ENCODE data around the gene PSPC1.
"Not testable (repeated sequence)": the region's sequence is repeated elsewhere in the genome, so short reads cannot be mapped to it uniquely, and the experiment has no call there.

PSPC1 gene

DNA sequence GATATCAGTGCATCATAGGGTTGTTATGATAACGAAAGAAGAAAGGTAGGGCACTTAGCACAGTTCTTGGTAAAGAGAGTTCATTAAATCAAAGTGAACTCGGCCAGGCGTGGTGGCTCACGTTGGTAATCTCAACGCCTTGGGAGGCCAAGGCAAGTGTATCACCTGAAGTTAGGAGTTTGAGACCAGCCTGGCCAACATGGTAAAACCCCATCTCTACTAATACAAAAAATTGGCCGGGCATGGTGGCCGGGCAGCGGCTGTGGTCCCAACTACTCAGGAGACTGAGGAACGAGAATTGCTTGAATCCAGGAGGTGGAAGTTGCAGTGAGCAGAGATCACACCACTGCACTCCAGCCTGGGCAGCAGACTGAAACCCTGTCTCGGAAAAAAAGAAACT lies 19.1 kb downstream of the PSPC1 start:
- DNase-seq (ENCODE audit: low read depth in 2 of 2) = no peak

- no peak for DNase-seq (ENCODE audit: low read depth in 2 of 2)
Measured at GRCh38 chr13:19759669-19760068, 23.1 kb downstream of the PSPC1 start.

DNA sequence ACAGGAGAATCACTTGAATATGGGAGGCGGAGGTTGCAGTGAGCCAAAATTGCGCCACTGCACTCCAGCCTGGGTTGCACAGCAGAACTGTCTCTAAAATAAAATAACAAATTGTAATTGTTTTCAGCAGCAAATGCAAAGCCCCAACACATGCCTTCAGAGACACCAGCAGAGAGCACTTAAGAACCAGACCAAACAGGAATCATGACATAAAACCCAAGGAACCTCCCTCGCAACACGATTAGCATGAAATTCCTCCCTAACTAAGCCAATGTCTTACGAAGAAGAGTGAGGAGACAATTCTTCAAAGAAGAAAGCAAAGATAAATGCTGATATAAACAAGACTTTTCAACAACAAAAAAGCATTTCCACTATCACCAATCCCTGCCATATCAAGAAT lies 40.1 kb downstream of the PSPC1 start:
- DNase-seq (ENCODE audit: low read depth in 2 of 2) = no peak

DNA sequence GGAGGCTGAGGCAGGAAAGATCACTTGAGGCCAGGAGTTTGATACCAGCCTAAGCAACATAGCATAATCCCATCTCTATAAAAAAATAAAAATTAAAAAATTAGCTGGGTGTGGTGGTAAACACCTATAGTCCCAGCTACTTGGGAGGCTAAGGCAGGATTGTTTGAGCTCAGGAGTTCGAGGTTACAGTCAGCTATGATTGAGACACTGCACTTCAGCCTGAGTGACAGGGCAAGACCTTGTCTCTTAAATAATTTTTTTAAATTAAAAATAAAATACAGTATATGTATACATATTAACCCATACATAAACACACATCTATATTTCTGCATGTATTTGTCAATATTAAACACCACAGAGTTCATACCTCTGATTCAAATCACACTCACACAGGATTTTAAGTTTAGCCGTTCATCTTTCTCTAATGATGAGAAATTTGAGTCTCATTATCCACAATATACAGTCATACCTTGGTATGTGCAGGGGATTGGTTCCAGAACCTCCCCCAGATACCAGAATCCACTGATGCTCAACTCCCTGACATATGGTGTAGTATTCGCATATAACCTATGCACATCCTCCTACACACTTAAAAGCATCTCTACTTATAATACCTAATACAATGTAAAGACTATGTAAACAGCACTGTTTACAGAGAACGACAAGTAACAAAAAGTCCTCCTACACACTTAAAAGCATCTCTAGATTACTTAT lies 44.7 kb downstream of the PSPC1 start:
- DNase-seq (ENCODE audit: low read depth in 2 of 2) = no peak

- DNase-seq (ENCODE audit: low read depth in 2 of 2) = no peak
Measured at GRCh38 chr13:19726611-19727010, 56.1 kb downstream of the PSPC1 start.

DNA sequence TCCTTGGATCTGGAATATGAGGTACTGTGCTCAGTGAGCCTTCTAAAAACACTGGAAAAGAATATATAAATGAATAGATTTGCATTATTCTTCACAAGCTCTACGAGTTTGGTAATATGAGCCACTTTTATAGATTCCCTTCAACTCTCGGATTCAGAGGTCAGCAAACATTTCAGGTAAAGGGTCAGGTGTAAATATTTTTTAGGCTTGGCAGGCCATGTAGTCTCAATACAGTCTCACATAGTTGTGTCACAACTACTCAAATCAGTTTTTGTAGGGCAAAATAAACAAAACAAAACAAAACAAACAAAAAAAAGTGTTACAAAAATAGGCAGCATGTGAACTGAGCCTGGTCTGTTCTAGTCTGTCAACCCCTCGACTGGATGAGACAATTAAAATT lies 57.4 kb downstream of the PSPC1 start:
- no peak for DNase-seq (ENCODE audit: low read depth in 2 of 2)

DNA sequence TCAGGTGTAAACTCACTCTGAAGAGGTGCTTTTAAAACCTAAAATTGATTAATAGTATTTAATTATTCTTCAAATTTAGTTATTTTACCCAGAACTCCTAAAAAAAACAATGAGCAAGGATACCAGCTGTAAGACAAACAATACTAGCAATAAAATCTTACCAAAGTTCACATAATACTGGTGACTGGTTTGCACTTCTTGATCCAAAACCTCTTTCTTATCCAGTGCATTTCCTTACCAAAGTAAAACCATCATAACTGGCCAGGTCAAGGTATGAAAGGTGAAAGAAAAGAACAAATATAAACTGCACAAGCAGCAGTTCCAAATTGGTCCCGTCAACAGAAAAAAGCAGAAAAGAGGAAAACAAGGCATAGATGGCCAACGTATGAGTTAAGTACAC lies 62.7 kb downstream of the PSPC1 start:
- DNase-seq (ENCODE audit: low read depth in 2 of 2) = no peak

DNA sequence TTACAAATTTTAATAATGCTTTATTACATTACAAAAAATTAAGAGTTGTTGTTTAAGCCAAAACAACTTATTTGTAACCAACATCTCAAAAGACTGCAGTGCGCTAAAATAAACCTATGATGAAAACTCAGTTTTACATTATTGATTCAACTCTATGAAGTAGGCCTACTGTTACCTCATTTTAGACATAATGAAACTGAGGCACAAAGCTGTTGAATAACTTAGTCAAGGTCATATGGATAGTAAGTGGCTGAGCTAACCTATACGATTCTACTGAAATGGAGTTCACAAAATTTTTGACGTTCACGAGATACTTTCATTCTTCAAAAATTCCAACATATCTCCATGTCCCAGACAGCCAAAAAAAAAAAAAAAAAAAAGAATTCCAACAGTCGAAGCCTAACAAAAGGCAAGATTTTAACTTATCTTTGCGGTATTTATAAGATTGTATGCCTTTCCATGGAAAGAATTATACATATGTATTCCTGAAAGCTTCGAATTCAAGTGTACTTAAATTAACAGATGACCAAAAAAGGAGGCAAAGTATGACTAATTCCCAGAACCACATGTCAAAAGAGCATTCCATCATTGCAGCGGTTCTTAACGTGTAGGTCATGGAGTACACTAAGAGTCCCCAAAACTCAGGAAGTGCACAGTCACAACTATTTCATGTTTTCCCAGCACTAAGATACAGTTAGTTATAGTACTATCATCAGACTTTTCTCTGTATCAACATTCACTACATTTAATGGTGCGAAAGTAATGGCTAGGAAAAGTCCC lies 69.4 kb downstream of the PSPC1 start:
- no peak for DNase-seq (ENCODE audit: low read depth in 2 of 2)

- not testable (repeated sequence) for DNase-seq (ENCODE audit: low read depth in 2 of 2)
Measured at GRCh38 chr13:19709782-19710181, 73.0 kb downstream of the PSPC1 start.

GRCh38 chr13:19709039-19709438 lies 73.7 kb downstream of the PSPC1 start:
- DNase-seq (ENCODE audit: low read depth in 2 of 2) = not testable (repeated sequence)

GRCh38 chr13:19704256-19704655 lies 78.5 kb downstream of the PSPC1 start:
- not testable (repeated sequence) for DNase-seq (ENCODE audit: low read depth in 2 of 2)

DNA sequence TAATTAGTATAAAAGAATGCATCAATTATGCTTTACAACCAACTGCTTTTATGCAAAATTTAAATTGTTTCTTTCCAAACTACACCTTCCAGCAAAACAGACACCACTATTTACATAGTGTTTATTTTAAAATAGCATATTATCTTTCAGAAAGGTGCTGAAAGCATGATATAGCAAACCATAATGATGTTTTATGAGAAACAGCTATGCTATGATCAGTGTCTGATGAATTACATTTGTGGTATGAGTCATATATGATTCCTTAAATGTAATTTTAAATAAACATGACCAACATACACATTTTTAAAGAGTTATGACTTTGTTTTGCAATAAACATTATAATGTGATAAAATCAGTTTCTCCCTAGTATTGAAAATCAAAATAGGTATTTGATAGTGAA lies 81.1 kb downstream of the PSPC1 start:
- not testable (repeated sequence) for DNase-seq (ENCODE audit: low read depth in 2 of 2)

GRCh38 chr13:19700963-19701362 lies 81.8 kb downstream of the PSPC1 start:
- not testable (repeated sequence) for DNase-seq (ENCODE audit: low read depth in 2 of 2)

GRCh38 chr13:19695829-19696228 lies 86.9 kb downstream of the PSPC1 start:
- no peak for DNase-seq (ENCODE audit: low read depth in 2 of 2)

- no peak for DNase-seq (ENCODE audit: low read depth in 2 of 2)
Measured at GRCh38 chr13:19695428-19695827, 87.3 kb downstream of the PSPC1 start.

GRCh38 chr13:19691447-19691846 lies 91.3 kb downstream of the PSPC1 start:
- DNase-seq (ENCODE audit: low read depth in 2 of 2) = not testable (repeated sequence)

DNA sequence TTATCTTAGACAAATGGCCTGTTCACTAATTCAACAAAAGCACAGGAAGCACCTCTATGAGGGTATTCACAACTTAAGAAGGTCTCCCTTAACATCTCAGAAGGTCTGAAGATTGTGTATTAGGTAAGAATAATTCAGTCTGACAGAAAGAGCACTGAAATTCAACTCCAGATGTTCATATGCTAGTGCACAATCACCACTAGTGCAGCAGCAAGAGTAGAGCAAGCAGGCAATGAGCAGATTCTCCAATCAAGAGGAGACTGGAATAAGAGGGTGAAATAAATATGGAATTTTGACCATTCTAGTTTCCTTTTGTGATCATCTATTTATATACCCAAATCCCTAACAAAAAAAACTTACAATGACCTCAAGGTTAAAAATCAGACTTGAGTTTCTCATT lies 97.3 kb downstream of the PSPC1 start:
- DNase-seq (ENCODE audit: low read depth in 2 of 2) = no peak

DNA sequence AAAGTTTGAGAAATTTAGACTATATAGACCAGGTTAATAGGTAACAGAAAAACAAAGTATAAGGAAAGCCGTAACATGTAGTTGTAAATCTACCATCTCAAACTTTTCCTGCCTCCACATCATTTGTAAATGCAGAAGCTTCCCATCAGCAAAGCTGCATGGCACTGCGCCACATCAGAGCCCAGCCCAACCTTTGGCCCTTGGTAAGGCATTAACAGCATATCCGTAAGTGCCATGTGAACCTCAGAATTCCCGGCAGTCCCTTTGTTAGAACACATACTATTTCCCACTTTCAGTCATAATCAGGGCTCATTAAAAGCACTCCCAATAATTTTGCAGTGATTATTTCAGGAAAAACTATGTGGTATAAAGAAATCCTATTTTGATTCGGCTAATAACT lies 97.7 kb downstream of the PSPC1 start:
- DNase-seq (ENCODE audit: low read depth in 2 of 2) = no peak

GRCh38 chr13:19681517-19681916 lies 101.2 kb downstream of the PSPC1 start:
- DNase-seq (ENCODE audit: low read depth in 2 of 2) = no peak

- no peak for DNase-seq (ENCODE audit: low read depth in 2 of 2)
Measured at GRCh38 chr13:19680751-19681150, 102.0 kb downstream of the PSPC1 start.

GRCh38 chr13:19676168-19676567 lies 106.6 kb downstream of the PSPC1 start:
- no peak for DNase-seq (ENCODE audit: low read depth in 2 of 2)

DNA sequence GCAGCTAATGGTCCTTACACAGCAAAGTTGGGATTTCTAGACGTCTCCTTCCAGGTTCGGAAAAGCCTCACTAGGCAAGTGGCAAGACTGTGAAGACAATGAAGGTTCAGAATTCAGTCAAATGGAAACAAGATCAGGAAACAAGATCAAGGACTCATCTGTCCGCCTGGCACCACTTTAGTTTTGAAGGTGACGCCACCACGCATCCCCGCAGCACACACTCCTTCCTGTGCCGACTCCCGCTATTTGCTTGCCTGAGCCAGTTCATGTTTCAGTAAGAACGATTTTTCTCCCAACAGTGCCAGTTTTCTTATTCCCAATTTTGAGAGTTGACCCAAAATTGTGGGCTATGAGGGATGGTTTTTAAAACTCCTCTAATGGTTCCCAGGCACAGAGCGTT lies 107.8 kb downstream of the PSPC1 start:
- DNase-seq (ENCODE audit: low read depth in 2 of 2) = no peak

Measured in stimulated activated CD8-positive, alpha-beta memory T cell treated with anti-CD3 and anti-CD28 coated beads, Interleukin-7, amount 100 ng/mL, for 4 hours (primary cell).